ENCODE measurements around the gene ARPC5.
"Not testable (repeated sequence)": the region's sequence is repeated elsewhere in the genome, so short reads cannot be mapped to it uniquely, and the experiment has no call there.

ARPC5 gene

DNA sequence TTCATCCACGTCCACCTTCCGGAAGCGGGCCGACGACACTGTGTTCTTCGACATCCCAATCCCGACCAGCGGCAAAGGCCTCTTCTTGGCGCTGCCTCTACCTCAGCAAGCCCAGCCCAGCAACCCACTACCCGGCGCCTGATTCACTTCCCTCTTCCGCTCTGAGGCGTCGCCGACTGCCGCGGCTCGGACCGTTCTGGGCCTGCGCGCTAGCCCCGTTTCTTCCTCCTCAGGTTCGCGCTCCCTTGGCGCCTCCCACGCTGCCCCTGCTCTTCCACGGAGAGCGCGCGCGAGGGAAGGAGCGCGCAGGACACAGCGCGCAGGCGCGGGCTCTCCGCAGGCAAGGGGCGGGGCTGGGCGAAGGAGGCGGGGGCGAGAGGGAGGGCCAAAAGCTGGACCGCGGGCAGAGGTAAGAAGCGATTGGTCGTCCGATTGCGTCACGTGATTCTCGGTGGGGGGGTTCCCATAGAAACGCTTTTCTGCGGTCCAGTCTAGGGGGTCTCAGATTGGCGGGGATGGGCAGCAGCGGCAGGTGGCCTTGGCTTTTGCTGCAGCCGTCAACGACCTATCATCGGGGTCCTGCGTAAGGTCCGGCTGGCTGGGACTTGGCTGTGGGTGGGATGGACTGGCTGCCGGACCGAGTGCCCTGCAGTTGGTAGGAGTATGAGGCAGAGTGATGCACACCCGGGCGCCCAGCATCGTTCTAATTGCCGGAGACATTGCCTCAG lies at the start of gene ARPC5:
ARPC5 (minus strand) TSS at position 178 of the 728 bp plus-strand sequence; CDS start at position 54, 124 bp downstream.
- H3K4me3 ChIP-seq (ENCODE audit: low read depth, low read length): peak within 1 kb of the TSS; percentile 88
- peak; percentile 90 for DNase-seq (ENCODE audit: low read depth)
- TF ChIP-seq, protein P1, sequence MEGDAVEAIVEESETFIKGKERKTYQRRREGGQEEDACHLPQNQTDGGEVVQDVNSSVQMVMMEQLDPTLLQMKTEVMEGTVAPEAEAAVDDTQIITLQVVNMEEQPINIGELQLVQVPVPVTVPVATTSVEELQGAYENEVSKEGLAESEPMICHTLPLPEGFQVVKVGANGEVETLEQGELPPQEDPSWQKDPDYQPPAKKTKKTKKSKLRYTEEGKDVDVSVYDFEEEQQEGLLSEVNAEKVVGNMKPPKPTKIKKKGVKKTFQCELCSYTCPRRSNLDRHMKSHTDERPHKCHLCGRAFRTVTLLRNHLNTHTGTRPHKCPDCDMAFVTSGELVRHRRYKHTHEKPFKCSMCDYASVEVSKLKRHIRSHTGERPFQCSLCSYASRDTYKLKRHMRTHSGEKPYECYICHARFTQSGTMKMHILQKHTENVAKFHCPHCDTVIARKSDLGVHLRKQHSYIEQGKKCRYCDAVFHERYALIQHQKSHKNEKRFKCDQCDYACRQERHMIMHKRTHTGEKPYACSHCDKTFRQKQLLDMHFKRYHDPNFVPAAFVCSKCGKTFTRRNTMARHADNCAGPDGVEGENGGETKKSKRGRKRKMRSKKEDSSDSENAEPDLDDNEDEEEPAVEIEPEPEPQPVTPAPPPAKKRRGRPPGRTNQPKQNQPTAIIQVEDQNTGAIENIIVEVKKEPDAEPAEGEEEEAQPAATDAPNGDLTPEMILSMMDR (IDR thresholded peaks at IDR 0.05; ENCODE audit: low read depth, low read length, missing control alignments): no peak

GRCh38 chr1:183685112-183685713 lies 49.6 kb upstream of the ARPC5 start:
- TF ChIP-seq, protein P1 (IDR thresholded peaks at IDR 0.05; ENCODE audit: low read depth, low read length, missing control alignments): peak; percentile 58
- H3K4me3 ChIP-seq (ENCODE audit: low read depth, low read length): no peak overlapping the region
- peak; percentile 30 for DNase-seq (ENCODE audit: low read depth)

- not testable (repeated sequence) for H3K4me3 ChIP-seq (ENCODE audit: low read depth, low read length); DNase-seq (ENCODE audit: low read depth)
These were observed 43.8 kb upstream of the ARPC5 start for GRCh38 chr1:183679363-183679762.

GRCh38 chr1:183678819-183679218 lies 43.2 kb upstream of the ARPC5 start:
- H3K4me3 ChIP-seq (ENCODE audit: low read depth, low read length): no peak overlapping the region
- TF ChIP-seq, protein P1 (IDR thresholded peaks at IDR 0.05; ENCODE audit: low read depth, low read length, missing control alignments): no peak
- no peak for DNase-seq (ENCODE audit: low read depth)

- TF ChIP-seq, protein P1 (IDR thresholded peaks at IDR 0.05; ENCODE audit: low read depth, low read length, missing control alignments): no peak
- no peak for DNase-seq (ENCODE audit: low read depth)
- no peak overlapping the region for H3K4me3 ChIP-seq (ENCODE audit: low read depth, low read length)
These were observed 41.1 kb upstream of the ARPC5 start for GRCh38 chr1:183676586-183677189.

- no peak overlapping the region for H3K4me3 ChIP-seq (ENCODE audit: low read depth, low read length)
- TF ChIP-seq, protein P1 (IDR thresholded peaks at IDR 0.05; ENCODE audit: low read depth, low read length, missing control alignments): no peak
- DNase-seq (ENCODE audit: low read depth): no peak
These were observed 40.5 kb upstream of the ARPC5 start for GRCh38 chr1:183675883-183676585.

GRCh38 chr1:183675381-183675780 lies 39.8 kb upstream of the ARPC5 start:
- TF ChIP-seq, protein P1 (IDR thresholded peaks at IDR 0.05; ENCODE audit: low read depth, low read length, missing control alignments): no peak
- no peak for DNase-seq (ENCODE audit: low read depth)
- H3K4me3 ChIP-seq (ENCODE audit: low read depth, low read length): no peak overlapping the region

Data from GM12864 (cell line).